ENCODE results near the gene RNF112. TPM values are rescaled to one million over a fixed set of nuclear protein-coding genes. Genes with fewer than 3 reads are reported as not detected.
"Not testable (repeated sequence)": the region's sequence is repeated elsewhere in the genome, so short reads cannot be mapped to it uniquely, and the experiment has no call there.

RNF112 gene
- total RNA-seq, 1 donor from 2014 or later, result 0.12 TPM

GRCh38 chr17:19412510-19412909 lies 1.5 kb downstream of the RNF112 start:
- DNase-seq (ENCODE audit: extremely low read depth, low read depth, low spot score), result no peak

- DNase-seq (ENCODE audit: extremely low read depth, low read depth, low spot score), result no peak
These were observed 2.0 kb downstream of the RNF112 start for GRCh38 chr17:19412984-19413383.

GRCh38 chr17:19413761-19414160 lies 2.7 kb downstream of the RNF112 start:
- DNase-seq (ENCODE audit: extremely low read depth, low read depth, low spot score), result no peak

- no peak for DNase-seq (ENCODE audit: extremely low read depth, low read depth, low spot score)
These were observed 3.6 kb downstream of the RNF112 start for GRCh38 chr17:19414396-19415280.

- DNase-seq (ENCODE audit: extremely low read depth, low read depth, low spot score), result no peak
These were observed 4.3 kb downstream of the RNF112 start for GRCh38 chr17:19415311-19415710.

- no peak for DNase-seq (ENCODE audit: extremely low read depth, low read depth, low spot score)
These were observed 5.1 kb downstream of the RNF112 start for GRCh38 chr17:19415806-19416775.

GRCh38 chr17:19417611-19418010 lies 6.6 kb downstream of the RNF112 start:
- DNase-seq (ENCODE audit: extremely low read depth, low read depth, low spot score), result no peak

- DNase-seq (ENCODE audit: extremely low read depth, low read depth, low spot score), result no peak
These were observed 7.4 kb downstream of the RNF112 start for GRCh38 chr17:19418251-19418992.

GRCh38 chr17:19421219-19421618 lies 10.2 kb downstream of the RNF112 start:
- DNase-seq (ENCODE audit: extremely low read depth, low read depth, low spot score), result no peak

GRCh38 chr17:19421926-19422325 lies 10.9 kb downstream of the RNF112 start:
- DNase-seq (ENCODE audit: extremely low read depth, low read depth, low spot score), result no peak

GRCh38 chr17:19424934-19425868 lies 14.2 kb downstream of the RNF112 start:
- no peak for DNase-seq (ENCODE audit: extremely low read depth, low read depth, low spot score)

GRCh38 chr17:19426631-19427030 lies 15.6 kb downstream of the RNF112 start:
- no peak for DNase-seq (ENCODE audit: extremely low read depth, low read depth, low spot score)

- no peak for DNase-seq (ENCODE audit: extremely low read depth, low read depth, low spot score)
These were observed 20.7 kb downstream of the RNF112 start for GRCh38 chr17:19431691-19432090.

- DNase-seq (ENCODE audit: extremely low read depth, low read depth, low spot score), result no peak
These were observed 22.2 kb downstream of the RNF112 start for GRCh38 chr17:19433255-19433654.

GRCh38 chr17:19433727-19434340 lies 22.8 kb downstream of the RNF112 start:
- no peak for DNase-seq (ENCODE audit: extremely low read depth, low read depth, low spot score)

- DNase-seq (ENCODE audit: extremely low read depth, low read depth, low spot score), result no peak
These were observed 29.4 kb downstream of the RNF112 start for GRCh38 chr17:19440421-19440820.

GRCh38 chr17:19441288-19441687 lies 30.3 kb downstream of the RNF112 start:
- not testable (repeated sequence) for DNase-seq (ENCODE audit: extremely low read depth, low read depth, low spot score)

- DNase-seq (ENCODE audit: extremely low read depth, low read depth, low spot score), result no peak
These were observed 31.7 kb downstream of the RNF112 start for GRCh38 chr17:19442731-19443130.

- no peak for DNase-seq (ENCODE audit: extremely low read depth, low read depth, low spot score)
These were observed 32.1 kb downstream of the RNF112 start for GRCh38 chr17:19443148-19443547.

All from glomerular endothelial cell (primary cell).